IMR-90 (cell line): ENCODE results near the gene SHLD1. TPM values are rescaled to one million over a fixed set of nuclear protein-coding genes. Genes with fewer than 3 reads are reported as not detected.

Experiments
- ATAC-seq: fragments of 200-7000 bp; cut with Tn5 transposase; 2 replicates; pipeline ENCODE4 v1.9.1; 2020; ENCODE audit warnings: low read depth, mild to moderate bottlenecking, moderate library complexity
- BruUV-seq: library from RNA; stranded (reverse); fragments of 400-500 nt; replicated peaks from 2 replicates; lab custom pipeline; 2021; lab: Mats Ljungman, UMichigan
- CTCF ChIA-PET: fragments of 300-600 bp; formaldehyde crosslinking; extraction: SDS; loops from one replicate; lab custom pipeline; 2021; ENCODE audit warnings: antibody characterized with exemption; lab: Yijun Ruan, JAX
- POLR2A ChIA-PET: fragments of 300-600 bp; sonication (Branson Sonifier 250); formaldehyde crosslinking; loops from one replicate; lab custom pipeline; 2022; ENCODE audit warnings: antibody characterized with exemption; ENCODE audit not compliant: unreplicated experiment; lab: Charles Lee
- DNase-seq: peaks from one replicate; pipeline ENCODE4 v3.0.0; 2013
- H2AFZ ChIP-seq: replicated peaks from 2 replicates; pipeline ENCODE3; 2013; ENCODE audit warnings: low read length, mild to moderate bottlenecking; ENCODE audit not compliant: poor library complexity
- H2AK5ac ChIP-seq: 2 replicates; pipeline ENCODE4 v1.6.1; 2013; ENCODE audit warnings: low read depth, low read length, inconsistent platforms
- H2AK9ac ChIP-seq: replicated peaks from 2 replicates; pipeline ENCODE3; 2013; ENCODE audit warnings: mild to moderate bottlenecking, low read depth, low read length, moderate library complexity; ENCODE audit not compliant: poor library complexity
- H2BK120ac ChIP-seq: 2 replicates; pipeline ENCODE4 v1.6.1; 2013; ENCODE audit warnings: low read depth, low read length, inconsistent platforms
- H2BK15ac ChIP-seq: 3 replicates; pipeline ENCODE4 v1.6.1; 2013; ENCODE audit warnings: low read depth, low read length, inconsistent platforms
- H2BK20ac ChIP-seq: 2 replicates; pipeline ENCODE4 v1.6.1; 2013; ENCODE audit warnings: low read depth, mild to moderate bottlenecking, inconsistent platforms, low read length, moderate library complexity
- H2BK5ac ChIP-seq: 2 replicates; pipeline ENCODE4 v1.6.1; 2013; ENCODE audit warnings: mild to moderate bottlenecking, low read depth, low read length, inconsistent platforms; ENCODE audit not compliant: poor library complexity, severe bottlenecking
- H3K14ac ChIP-seq: replicated peaks from 2 replicates; pipeline ENCODE4 v1.6.1; 2013; ENCODE audit warnings: low read depth, low read length, inconsistent platforms
- H3K18ac ChIP-seq: 2 replicates; pipeline ENCODE4 v1.6.1; 2013; ENCODE audit warnings: low read depth, low read length, control low read depth
- H3K23ac ChIP-seq: 2 replicates; pipeline ENCODE4 v1.6.1; 2013; ENCODE audit warnings: low read depth, low read length, inconsistent platforms
- H3K27ac ChIP-seq: 2 replicates; pipeline ENCODE4 v1.5.1; 2013; ENCODE audit warnings: mild to moderate bottlenecking, control low read depth, low read length; ENCODE audit not compliant: insufficient read depth
- H3K27me3 ChIP-seq: 2 replicates; pipeline ENCODE4 v1.6.1; 2013; ENCODE audit warnings: low read length; ENCODE audit not compliant: control insufficient read depth, insufficient read depth
- H3K36me3 ChIP-seq: 2 replicates; pipeline ENCODE4 v1.6.1; 2013; ENCODE audit warnings: low read length, mixed read lengths; ENCODE audit not compliant: control insufficient read depth, insufficient read depth
- H3K4ac ChIP-seq: 2 replicates; pipeline ENCODE4 v1.6.1; 2013; ENCODE audit warnings: low read depth, low read length, inconsistent platforms
- H3K4me1 ChIP-seq: 2 replicates; pipeline ENCODE4 v1.6.1; 2013; ENCODE audit warnings: low read length, mixed read lengths; ENCODE audit not compliant: control insufficient read depth, insufficient read depth
- H3K4me2 ChIP-seq: 2 replicates; pipeline ENCODE4 v1.6.1; 2013; ENCODE audit warnings: low read depth, mild to moderate bottlenecking, control low read depth, low read length, moderate library complexity
- H3K4me3 ChIP-seq: 2 replicates; pipeline ENCODE4 v1.5.1; 2013; ENCODE audit warnings: low read depth, mild to moderate bottlenecking, control low read depth, low read length, moderate library complexity; ENCODE audit not compliant: insufficient read depth
- H3K56ac ChIP-seq: 2 replicates; pipeline ENCODE4 v1.6.1; 2013; ENCODE audit warnings: low read length, inconsistent platforms; ENCODE audit not compliant: insufficient read depth; ENCODE audit errors: extremely low read depth
- H3K79me1 ChIP-seq, 2 experiments: 2 replicates each; pipeline ENCODE4 v1.6.1; 2013; ENCODE audit warnings: low read length in 2 of 2, inconsistent platforms in 1 of 2, low read depth in 1 of 2
- H3K9ac ChIP-seq: 2 replicates; pipeline ENCODE4 v1.6.1; 2013; ENCODE audit warnings: low read depth, low read length, control low read depth
- H3K9me1 ChIP-seq: 2 replicates; pipeline ENCODE4 v1.6.1; 2013; ENCODE audit warnings: low read length, inconsistent platforms; ENCODE audit not compliant: insufficient read depth
- H3K9me3 ChIP-seq: 2 replicates; pipeline ENCODE4 v1.6.1; 2013; ENCODE audit warnings: low read length; ENCODE audit not compliant: control insufficient read depth, insufficient read depth
- H4K20me1 ChIP-seq: 2 replicates; pipeline ENCODE4 v1.6.1; 2013; ENCODE audit warnings: low read length, inconsistent platforms; ENCODE audit not compliant: insufficient read depth
- H4K5ac ChIP-seq: 2 replicates; pipeline ENCODE4 v1.6.1; 2013; ENCODE audit warnings: mild to moderate bottlenecking, low read depth, low read length, control low read depth
- H4K8ac ChIP-seq, 2 experiments: 2 replicates each; pipeline ENCODE4 v1.6.1; 2013; ENCODE audit warnings: low read depth in 2 of 2, low read length in 2 of 2, control low read depth in 1 of 2, inconsistent platforms in 1 of 2
- H4K91ac ChIP-seq: 2 replicates; pipeline ENCODE4 v1.6.1; 2013; ENCODE audit warnings: low read depth, low read length, inconsistent platforms; ENCODE audit not compliant: insufficient read depth
- BHLHE40 ChIP-seq: fragments of 150-350 bp; IDR thresholded peaks from 2 replicates; pipeline ENCODE4 v1.6.1; 2016; ENCODE audit warnings: mild to moderate bottlenecking, low read depth, low read length
- CEBPB ChIP-seq: IDR thresholded peaks from 2 replicates; pipeline ENCODE4 v1.6.1; 2012; ENCODE audit warnings: low read depth, low read length, improper control_type of control experiment
- CHD1 ChIP-seq: IDR thresholded peaks from 2 replicates; pipeline ENCODE4 v1.6.1; 2012; ENCODE audit warnings: low read depth, low read length, improper control_type of control experiment
- FOS ChIP-seq: fragments of 150-350 bp; IDR thresholded peaks from 2 replicates; pipeline ENCODE4 v1.6.1; 2016; ENCODE audit warnings: low read depth, low read length
- MAFK ChIP-seq: IDR thresholded peaks from 2 replicates; pipeline ENCODE4 v1.6.1; 2012; ENCODE audit warnings: low read depth, low read length, improper control_type of control experiment
- MAZ ChIP-seq: IDR thresholded peaks from 2 replicates; pipeline ENCODE4 v1.6.1; 2012; ENCODE audit warnings: low read depth, mild to moderate bottlenecking, low read length, improper control_type of control experiment, moderate library complexity, borderline replicate concordance
- MXI1 ChIP-seq: IDR thresholded peaks from 2 replicates; pipeline ENCODE4 v1.6.1; 2012; ENCODE audit warnings: low read depth, mild to moderate bottlenecking, low read length, moderate library complexity, borderline replicate concordance
- NFE2L2 ChIP-seq: fragments of 150-350 bp; IDR thresholded peaks from 2 replicates; pipeline ENCODE4 v1.6.1; 2016; ENCODE audit warnings: low read depth, mild to moderate bottlenecking, low read length
- POLR2A ChIP-seq: IDR thresholded peaks from 2 replicates; pipeline ENCODE4 v1.6.1; 2012; ENCODE audit warnings: mild to moderate bottlenecking, low read depth, low read length
- RAD21 ChIP-seq: IDR thresholded peaks from 2 replicates; pipeline ENCODE4 v1.6.1; 2012; ENCODE audit warnings: low read length, improper control_type of control experiment
- RCOR1 ChIP-seq: IDR thresholded peaks from 2 replicates; pipeline ENCODE4 v1.6.1; 2012; ENCODE audit warnings: mild to moderate bottlenecking, low read length, improper control_type of control experiment; ENCODE audit not compliant: insufficient replicate concordance
- RFX5 ChIP-seq: IDR thresholded peaks from 2 replicates; pipeline ENCODE4 v1.8.0; 2012; ENCODE audit warnings: low read depth, mild to moderate bottlenecking, low read length, moderate library complexity
- SMC3 ChIP-seq: fragments of 150-350 bp; IDR thresholded peaks from 2 replicates; pipeline ENCODE4 v1.6.1; 2016; ENCODE audit warnings: low read depth, mild to moderate bottlenecking, antibody characterized with exemption, low read length, moderate library complexity
- WGBS, 2 experiments: methylation state at CpG; one replicate each; pipeline versions ENCODE4 v1.1.5 to v1.1.7; 2013; ENCODE audit warnings: missing lambda C conversion rate in 2 of 2; ENCODE audit not compliant: insufficient read length in 1 of 2; ENCODE audit errors: extremely low coverage in 2 of 2; 5-methylcytosine and 5-hydroxymethylcytosine counted together
- dilution Hi-C: fragments of 300-500 bp; cut with HindIII; formaldehyde crosslinking; loops from one replicate; pipeline ENCODE4 v1.14.3; 2018; ENCODE audit warnings: low sequenced_read_pairs; ENCODE audit not compliant: unreplicated experiment
- in situ Hi-C: fragments of 300-500 bp; cut with MboI; formaldehyde crosslinking; loops from 3 replicates; pipeline ENCODE4 v1.14.3; 2019; ENCODE audit warnings: low sequenced_read_pairs, inconsistent platforms, mixed read lengths
- intact Hi-C: fragments of 100-400 bp; cut with micrococcal nuclease; formaldehyde crosslinking; loops from 2 replicates; pipeline ENCODE4 v1.10.0; 2022
- polyA plus RNA-seq, 3 experiments: library from polyadenylated mRNA; depleted of rRNA; stranded (reverse); fragments of >200 nt; gene quantifications; 2 replicates each; pipeline ENCODE4 v1.2.3, GENCODE V29; 2012; ENCODE audit warnings: low replicate concordance in 1 of 3
- total RNA-seq: library from RNA; depleted of rRNA; stranded (reverse); fragments of >200 nt; gene quantifications from 2 replicates; pipeline ENCODE4 v1.2.3, GENCODE V29; 2012
- TF ChIP-seq, protein P1 (sequence below): conservative IDR thresholded peaks from 2 replicates; pipeline ENCODE4 v1.5.1; 2012; ENCODE audit warnings: mild to moderate bottlenecking, low read depth, low read length, improper control_type of control experiment
- TF ChIP-seq, protein P2 (sequence below): fragments of 150-350 bp; IDR thresholded peaks from 2 replicates; pipeline ENCODE4 v1.6.1; 2016; ENCODE audit warnings: low read depth, mild to moderate bottlenecking, low read length, moderate library complexity, borderline replicate concordance
- TF ChIP-seq, protein P3 (sequence below): fragments of 150-350 bp; IDR thresholded peaks from 2 replicates; pipeline ENCODE4 v1.6.1; 2017; ENCODE audit warnings: mild to moderate bottlenecking, antibody characterized with exemption, low read length, low read depth

Gene SHLD1
- total and polyA plus RNA-seq, 2 of the 4 experiments (the other 2 are of a cell fraction) = 2.6 to 3.0 TPM

- WGBS, 2 experiments = 86% methylated on average over 1 of the region's 5 CpGs; no CpG with 5 or more reads in 1 of the 2 experiments
- ChIA-PET CTCF (no interaction called here), POLR2A (no interaction called here)
- H3K9me3 ChIP-seq = no peaks in the 10 kb centered on the region
- H3K4me3 ChIP-seq = no peak overlapping the region
- no peak overlapping the region for H2AK9ac ChIP-seq
- no peaks in the 10 kb centered on the region for H3K36me3 ChIP-seq
- in situ Hi-C loops (no loop called here), dilution Hi-C loops (no loop called here), intact Hi-C loops (no loop called here)
- H3K27ac ChIP-seq = no peak overlapping the region
- no peak overlapping the region for H2BK120ac ChIP-seq
- ATAC-seq (no peak), DNase-seq (no peak)
- no peak overlapping the region for H3K4me2 ChIP-seq
- BruUV-seq = no TSS peak
- no peaks in the 10 kb centered on the region for H3K79me1 ChIP-seq
- no peak overlapping the region for H3K23ac ChIP-seq
- no peak overlapping the region for H4K8ac ChIP-seq
- H3K18ac ChIP-seq = no peak overlapping the region
- no peak overlapping the region for H3K14ac ChIP-seq
- H3K56ac ChIP-seq = no peak overlapping the region
- TF ChIP-seq SMC3 (no peak), CEBPB (no peak), MAFK (no peak), RFX5 (no peak), RCOR1 (no peak), BHLHE40 (no peak), CHD1 (no peak), MAZ (no peak), FOS (no peak), NFE2L2 (no peak), RAD21 (no peak), MXI1 (no peak), POLR2A (no peak)
- TF ChIP-seq, protein P1, sequence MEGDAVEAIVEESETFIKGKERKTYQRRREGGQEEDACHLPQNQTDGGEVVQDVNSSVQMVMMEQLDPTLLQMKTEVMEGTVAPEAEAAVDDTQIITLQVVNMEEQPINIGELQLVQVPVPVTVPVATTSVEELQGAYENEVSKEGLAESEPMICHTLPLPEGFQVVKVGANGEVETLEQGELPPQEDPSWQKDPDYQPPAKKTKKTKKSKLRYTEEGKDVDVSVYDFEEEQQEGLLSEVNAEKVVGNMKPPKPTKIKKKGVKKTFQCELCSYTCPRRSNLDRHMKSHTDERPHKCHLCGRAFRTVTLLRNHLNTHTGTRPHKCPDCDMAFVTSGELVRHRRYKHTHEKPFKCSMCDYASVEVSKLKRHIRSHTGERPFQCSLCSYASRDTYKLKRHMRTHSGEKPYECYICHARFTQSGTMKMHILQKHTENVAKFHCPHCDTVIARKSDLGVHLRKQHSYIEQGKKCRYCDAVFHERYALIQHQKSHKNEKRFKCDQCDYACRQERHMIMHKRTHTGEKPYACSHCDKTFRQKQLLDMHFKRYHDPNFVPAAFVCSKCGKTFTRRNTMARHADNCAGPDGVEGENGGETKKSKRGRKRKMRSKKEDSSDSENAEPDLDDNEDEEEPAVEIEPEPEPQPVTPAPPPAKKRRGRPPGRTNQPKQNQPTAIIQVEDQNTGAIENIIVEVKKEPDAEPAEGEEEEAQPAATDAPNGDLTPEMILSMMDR = no peak
- TF ChIP-seq, protein P2, sequence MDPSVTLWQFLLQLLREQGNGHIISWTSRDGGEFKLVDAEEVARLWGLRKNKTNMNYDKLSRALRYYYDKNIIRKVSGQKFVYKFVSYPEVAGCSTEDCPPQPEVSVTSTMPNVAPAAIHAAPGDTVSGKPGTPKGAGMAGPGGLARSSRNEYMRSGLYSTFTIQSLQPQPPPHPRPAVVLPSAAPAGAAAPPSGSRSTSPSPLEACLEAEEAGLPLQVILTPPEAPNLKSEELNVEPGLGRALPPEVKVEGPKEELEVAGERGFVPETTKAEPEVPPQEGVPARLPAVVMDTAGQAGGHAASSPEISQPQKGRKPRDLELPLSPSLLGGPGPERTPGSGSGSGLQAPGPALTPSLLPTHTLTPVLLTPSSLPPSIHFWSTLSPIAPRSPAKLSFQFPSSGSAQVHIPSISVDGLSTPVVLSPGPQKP = no peak
- TF ChIP-seq, protein P3, sequence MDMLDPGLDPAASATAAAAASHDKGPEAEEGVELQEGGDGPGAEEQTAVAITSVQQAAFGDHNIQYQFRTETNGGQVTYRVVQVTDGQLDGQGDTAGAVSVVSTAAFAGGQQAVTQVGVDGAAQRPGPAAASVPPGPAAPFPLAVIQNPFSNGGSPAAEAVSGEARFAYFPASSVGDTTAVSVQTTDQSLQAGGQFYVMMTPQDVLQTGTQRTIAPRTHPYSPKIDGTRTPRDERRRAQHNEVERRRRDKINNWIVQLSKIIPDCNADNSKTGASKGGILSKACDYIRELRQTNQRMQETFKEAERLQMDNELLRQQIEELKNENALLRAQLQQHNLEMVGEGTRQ = no peak
- peaks cover 7% of the 10 kb centered on the region; the same call in 1 of the 2 replicates for H3K9me1 ChIP-seq
- H2AFZ ChIP-seq = no peak overlapping the region
- H3K9ac ChIP-seq = no peak overlapping the region
- H3K27me3 ChIP-seq = no peaks in the 10 kb centered on the region
- H2AK5ac ChIP-seq = no peak overlapping the region
- no peak overlapping the region for H2BK20ac ChIP-seq
- H3K4me1 ChIP-seq = no peaks in the 10 kb centered on the region
- no peaks in the 10 kb centered on the region for H4K20me1 ChIP-seq
- no peak overlapping the region for H2BK5ac ChIP-seq
- no peak overlapping the region for H4K5ac ChIP-seq
- no peak overlapping the region for H2BK15ac ChIP-seq
- H4K91ac ChIP-seq = no peak overlapping the region
- H3K4ac ChIP-seq = no peak overlapping the region
Measured at GRCh38 chr20:5810800-5811422, 60.7 kb downstream of the SHLD1 start.
